GM13977 (cell line): ENCODE measurements around the gene ARHGAP22.

Experiments
- DNase-seq: peaks from one replicate; pipeline ENCODE4 v3.0.0; 2012; ENCODE audit warnings: low spot score
- CTCF ChIP-seq: IDR thresholded peaks from 2 replicates; pipeline ENCODE4 v1.5.1; 2012; ENCODE audit warnings: mild to moderate bottlenecking, control low read depth; ENCODE audit not compliant: insufficient read depth; ENCODE audit errors: extremely low read depth, missing control alignments
- in situ Hi-C: fragments of 300-500 bp; cut with MboI; formaldehyde crosslinking; loops from one replicate; pipeline ENCODE4 v1.12.0; 2022; ENCODE audit warnings: low sequenced_read_pairs, low pct_unique_long_range_greater_than_20kb, mixed read lengths, inconsistent platforms; ENCODE audit not compliant: unreplicated experiment

The ARHGAP22 gene

GRCh38 chr10:48460182-48460581 lies 144.7 kb downstream of the ARHGAP22 start:
- in situ Hi-C loops: no loop called here
- TF ChIP-seq CTCF: no peak
- DNase-seq: no peak

- no peak for DNase-seq
These were observed 145.4 kb downstream of the ARHGAP22 start for GRCh38 chr10:48459270-48460150.

GRCh38 chr10:48458662-48459048 lies 146.2 kb downstream of the ARHGAP22 start:
- no peak for TF ChIP-seq CTCF
- in situ Hi-C loops: no loop called here
- DNase-seq: no peak

More at GRCh38 chr10:48459270-48460150, 145.4 kb downstream of the ARHGAP22 start:
- in situ Hi-C loops: no loop called here
- peak; percentile 16 for TF ChIP-seq CTCF

GRCh38 chr10:48457949-48458661 lies 146.8 kb downstream of the ARHGAP22 start:
- TF ChIP-seq CTCF: no peak
- in situ Hi-C loops: no loop called here
- no peak for DNase-seq

- peak; percentile 74 for DNase-seq
- TF ChIP-seq CTCF: no peak
- in situ Hi-C loops: no loop called here
These were observed 147.8 kb downstream of the ARHGAP22 start for GRCh38 chr10:48456808-48457761.

- in situ Hi-C loops: no loop called here
- TF ChIP-seq CTCF: no peak
- DNase-seq: no peak
These were observed 148.5 kb downstream of the ARHGAP22 start for GRCh38 chr10:48456361-48456804.
